MM.1S (cell line): ENCODE data around the gene UFSP2.

Source experiments
- EZH2 ChIP-seq: fragments of 300-600 bp; sonication (generic); optimal IDR thresholded peaks from 2 replicates; pipeline ENCODE3; 2017; ENCODE audit warnings: low read depth, mild to moderate bottlenecking, antibody characterized with exemption, low read length, mixed read lengths
- TF ChIP-seq, protein P1 (sequence below): fragments of 300-600 bp; sonication (generic); IDR thresholded peaks from 2 replicates; pipeline ENCODE4 v1.5.1; 2016; ENCODE audit warnings: antibody characterized with exemption, low read length, mixed read lengths

- TF ChIP-seq EZH2: no peak
- TF ChIP-seq, protein P1, sequence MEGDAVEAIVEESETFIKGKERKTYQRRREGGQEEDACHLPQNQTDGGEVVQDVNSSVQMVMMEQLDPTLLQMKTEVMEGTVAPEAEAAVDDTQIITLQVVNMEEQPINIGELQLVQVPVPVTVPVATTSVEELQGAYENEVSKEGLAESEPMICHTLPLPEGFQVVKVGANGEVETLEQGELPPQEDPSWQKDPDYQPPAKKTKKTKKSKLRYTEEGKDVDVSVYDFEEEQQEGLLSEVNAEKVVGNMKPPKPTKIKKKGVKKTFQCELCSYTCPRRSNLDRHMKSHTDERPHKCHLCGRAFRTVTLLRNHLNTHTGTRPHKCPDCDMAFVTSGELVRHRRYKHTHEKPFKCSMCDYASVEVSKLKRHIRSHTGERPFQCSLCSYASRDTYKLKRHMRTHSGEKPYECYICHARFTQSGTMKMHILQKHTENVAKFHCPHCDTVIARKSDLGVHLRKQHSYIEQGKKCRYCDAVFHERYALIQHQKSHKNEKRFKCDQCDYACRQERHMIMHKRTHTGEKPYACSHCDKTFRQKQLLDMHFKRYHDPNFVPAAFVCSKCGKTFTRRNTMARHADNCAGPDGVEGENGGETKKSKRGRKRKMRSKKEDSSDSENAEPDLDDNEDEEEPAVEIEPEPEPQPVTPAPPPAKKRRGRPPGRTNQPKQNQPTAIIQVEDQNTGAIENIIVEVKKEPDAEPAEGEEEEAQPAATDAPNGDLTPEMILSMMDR: no peak
Measured at GRCh38 chr4:185463541-185463940, 37.8 kb upstream of the UFSP2 start.
